ENCODE results near the gene FAM229A. TPM values are rescaled to one million over a fixed set of nuclear protein-coding genes. Genes with fewer than 3 reads are reported as not detected.
"Not testable (repeated sequence)": the region's sequence is repeated elsewhere in the genome, so short reads cannot be mapped to it uniquely, and the experiment has no call there.

Gene FAM229A
- total RNA-seq, 2 experiments from 2014 or later = 3.6 to 4.2 TPM

DNA sequence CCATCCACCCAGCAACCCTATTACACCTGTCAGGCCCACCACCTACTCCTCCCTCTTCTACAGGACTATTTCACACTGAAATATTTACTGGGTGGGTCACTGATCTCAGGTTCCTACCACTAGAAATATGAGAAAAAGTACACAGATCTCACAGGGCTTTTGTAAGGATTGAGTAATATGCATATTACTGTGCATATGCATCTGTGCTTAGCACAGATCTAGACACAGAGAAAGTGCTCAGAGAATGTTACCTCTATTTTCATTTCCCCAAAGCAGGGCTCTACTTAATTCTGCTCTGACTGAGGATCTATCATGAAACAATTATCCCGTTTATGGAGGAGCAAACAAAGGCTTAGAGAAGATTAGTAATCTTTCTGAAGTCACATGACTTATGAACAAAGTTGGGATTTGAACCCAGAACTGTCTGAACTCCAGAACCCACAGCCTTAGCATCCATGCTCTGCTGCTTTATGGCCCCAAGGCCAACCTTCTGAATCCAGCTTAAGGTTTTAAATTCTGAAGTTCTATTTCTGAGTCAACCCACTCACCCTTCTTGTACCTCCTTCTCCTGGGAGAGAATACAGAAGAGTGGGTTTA is 11.8 kb upstream of the FAM229A start:
- H3K4me1 Mint-ChIP-seq (ENCODE audit: low read depth) = peaks cover 14% of the 10 kb centered on the region
- H3K27ac Mint-ChIP-seq = no peak overlapping the region
- H3K27me3 Mint-ChIP-seq = no peaks in the 10 kb centered on the region
- H3K9me3 Mint-ChIP-seq = no peaks in the 10 kb centered on the region
- no peak for DNase-seq
- POLR2A ChIA-PET = no interaction called here
- no peak overlapping the region for H3K4me3 Mint-ChIP-seq
- H3K36me3 Mint-ChIP-seq = peaks cover 19% of the 10 kb centered on the region
- CTCF ChIA-PET = interaction anchor here (3.1 kb wide), 1 partner anchor 158 kb away, joined by 19 read pairs; no protein-coding TSS in a partner anchor
- intact Hi-C loops (cut with micrococcal nuclease) = loop anchor here (2.0 kb wide), 1 partner anchor 39 kb away; no protein-coding TSS in a partner anchor

DNA sequence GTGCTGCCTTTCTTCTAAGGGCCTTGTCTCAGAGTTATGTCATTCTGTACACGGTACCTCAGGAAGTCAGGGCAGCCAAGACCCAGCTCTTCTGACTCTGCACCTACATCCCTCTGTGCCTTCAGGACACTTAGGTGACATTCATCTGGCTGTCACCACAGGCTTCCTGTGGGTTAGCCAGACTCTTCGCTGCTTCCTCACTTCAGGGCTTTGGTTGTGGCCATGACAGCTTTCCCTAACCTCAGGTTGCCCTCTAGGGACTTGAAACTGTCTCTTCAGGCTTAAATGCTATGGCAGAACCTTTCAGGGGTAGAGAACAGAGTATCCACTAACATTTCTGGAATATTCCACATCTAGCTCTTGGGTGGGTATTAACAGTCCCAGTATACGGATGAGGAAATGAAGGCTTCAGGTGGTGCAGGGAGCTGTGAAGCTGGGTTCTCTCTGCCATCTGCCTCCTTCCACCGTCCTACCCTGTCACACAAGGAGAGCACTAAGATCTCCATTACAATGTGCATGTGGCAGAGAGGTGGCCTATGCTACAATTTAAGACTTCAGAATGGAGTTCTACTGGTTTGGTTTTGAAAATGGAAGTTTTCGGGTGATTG is 10.0 kb upstream of the FAM229A start:
- ChIA-PET POLR2A (no interaction called here), CTCF (interaction anchor here (1.0 to 3.1 kb wide), 5 partner anchors 15 to 168 kb away, joined by 3 to 19 read pairs (median 4); partner anchors contain the start of gene MARCKSL1)
- DNase-seq = peak; percentile 63
- intact Hi-C loops (cut with micrococcal nuclease) = loop anchor here (2.0 kb wide), 1 partner anchor 37 kb away; no protein-coding TSS in a partner anchor
- peaks cover 15% of the 10 kb centered on the region for H3K36me3 Mint-ChIP-seq
- no peak overlapping the region for H3K27ac Mint-ChIP-seq
- H3K9me3 Mint-ChIP-seq = no peaks in the 10 kb centered on the region
- peaks cover 14% of the 10 kb centered on the region for H3K4me1 Mint-ChIP-seq (ENCODE audit: low read depth)
- H3K4me3 Mint-ChIP-seq = no peak overlapping the region
- H3K27me3 Mint-ChIP-seq = no peaks in the 10 kb centered on the region

DNA sequence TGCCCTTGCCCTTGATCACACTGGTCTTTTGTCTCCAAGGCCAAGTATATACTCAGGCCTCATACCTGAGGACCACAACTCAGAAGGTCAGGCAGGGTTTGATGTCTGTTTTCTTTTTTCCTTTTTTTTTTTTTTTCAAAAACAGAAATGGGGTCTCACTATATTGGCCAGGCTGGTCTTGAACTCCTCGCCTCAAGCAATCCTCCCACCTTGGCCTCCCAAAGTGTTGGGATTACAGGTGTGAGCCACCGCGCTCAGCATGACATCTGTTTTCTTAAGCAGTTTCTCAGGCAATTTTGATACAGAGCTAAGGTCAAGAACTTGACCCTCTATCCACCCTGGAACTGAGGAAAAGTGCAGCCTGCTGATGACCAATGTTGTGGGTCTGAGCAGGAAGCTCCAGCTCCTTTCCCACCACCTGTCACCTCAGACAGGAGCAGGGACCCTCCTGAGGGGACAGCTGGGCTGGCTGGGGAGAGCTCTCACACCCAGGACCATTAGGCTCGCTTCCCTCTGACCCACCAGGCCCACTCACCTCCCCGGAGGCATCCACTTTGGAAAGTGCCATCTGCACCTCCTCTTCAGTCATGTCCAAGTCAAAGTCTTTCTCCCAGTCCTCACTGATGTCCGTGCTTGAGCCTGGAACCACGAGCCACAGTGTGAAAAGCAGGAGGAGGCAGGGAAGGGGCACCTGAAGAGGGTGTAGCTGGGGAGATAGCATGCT is 5.8 kb upstream of the FAM229A start:
- Mint-ChIP-seq H3K4me3 (no peak overlapping the region), H3K27ac (no peak overlapping the region), H3K4me1 (ENCODE audit: low read depth) (peaks cover 15% of the 10 kb centered on the region), H3K9me3 (no peaks in the 10 kb centered on the region), H3K27me3 (no peaks in the 10 kb centered on the region), H3K36me3 (peaks cover 16% of the 10 kb centered on the region)
- ChIA-PET POLR2A (no interaction called here), CTCF (interaction anchor here (0.6 to 0.7 kb wide), 2 partner anchors 36 to 152 kb away, joined by 3 to 4 read pairs; no protein-coding TSS in a partner anchor)
- no peak for DNase-seq
- intact Hi-C loops (cut with micrococcal nuclease) = no loop called here

DNA sequence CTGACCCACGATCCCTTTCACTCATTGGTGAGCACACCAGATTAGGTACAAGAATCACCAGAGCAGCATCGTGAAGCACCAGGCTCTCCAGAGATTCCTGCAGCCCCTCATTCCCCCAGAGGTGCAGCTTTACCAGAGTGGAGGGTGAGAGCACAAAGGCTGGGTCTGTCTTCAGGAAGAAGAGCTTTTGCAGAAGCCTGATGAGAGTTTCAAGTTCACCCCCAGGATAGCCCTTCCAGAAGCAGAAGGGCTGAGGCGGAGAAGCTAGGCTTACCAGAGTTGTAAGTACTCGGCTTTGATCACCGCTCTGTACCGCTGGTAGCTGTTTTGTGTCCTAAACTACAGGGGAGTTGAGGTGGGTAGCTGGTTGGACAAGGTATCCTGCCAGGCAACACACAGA is 3.2 kb upstream of the FAM229A start:
- ChIA-PET POLR2A (interaction anchor here (0.7 to 0.8 kb wide), 2 partner anchors 29 to 30 kb away, joined by 3 read pairs; partner anchors contain the start of gene MARCKSL1), CTCF (no interaction called here)
- Mint-ChIP-seq H3K27me3 (peaks cover 3% of the 10 kb centered on the region), H3K27ac (peak overlapping the region; percentile 35), H3K36me3 (peaks cover 19% of the 10 kb centered on the region), H3K4me1 (ENCODE audit: low read depth) (peaks cover 14% of the 10 kb centered on the region), H3K9me3 (no peaks in the 10 kb centered on the region), H3K4me3 (no peak overlapping the region)
- intact Hi-C loops (cut with micrococcal nuclease) = no loop called here
- DNase-seq = no peak

DNA sequence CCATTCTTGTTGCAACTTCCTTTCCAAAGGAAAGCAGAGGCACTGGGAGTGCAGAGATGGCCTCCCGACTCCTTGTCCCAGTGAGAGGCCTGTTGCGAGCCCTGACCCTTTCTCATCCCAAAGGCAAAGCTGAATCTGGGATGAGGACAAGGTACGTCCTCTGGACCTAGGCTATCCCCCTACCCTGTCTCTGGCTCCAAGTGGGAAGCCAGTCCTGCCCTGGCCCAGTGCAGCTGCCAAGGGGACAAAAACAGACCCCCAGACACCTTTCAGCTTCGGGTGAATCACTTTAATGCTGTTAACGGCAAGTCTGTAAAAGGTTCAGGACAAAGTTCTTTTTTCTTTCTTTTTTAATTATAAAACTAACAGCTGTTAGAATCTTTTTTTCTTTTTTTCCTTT is 2.6 kb upstream of the FAM229A start:
- no peak overlapping the region for H3K4me3 Mint-ChIP-seq
- H3K36me3 Mint-ChIP-seq = peaks cover 19% of the 10 kb centered on the region
- peaks cover 18% of the 10 kb centered on the region for H3K4me1 Mint-ChIP-seq (ENCODE audit: low read depth)
- intact Hi-C loops (cut with micrococcal nuclease) = no loop called here
- H3K27me3 Mint-ChIP-seq = peaks cover 3% of the 10 kb centered on the region
- no peak for DNase-seq
- ChIA-PET POLR2A (no interaction called here), CTCF (interaction anchor here (0.7 kb wide), 1 partner anchor 11 kb away, joined by 3 read pairs; no protein-coding TSS in a partner anchor)
- H3K9me3 Mint-ChIP-seq = no peaks in the 10 kb centered on the region
- no peak overlapping the region for H3K27ac Mint-ChIP-seq

DNA sequence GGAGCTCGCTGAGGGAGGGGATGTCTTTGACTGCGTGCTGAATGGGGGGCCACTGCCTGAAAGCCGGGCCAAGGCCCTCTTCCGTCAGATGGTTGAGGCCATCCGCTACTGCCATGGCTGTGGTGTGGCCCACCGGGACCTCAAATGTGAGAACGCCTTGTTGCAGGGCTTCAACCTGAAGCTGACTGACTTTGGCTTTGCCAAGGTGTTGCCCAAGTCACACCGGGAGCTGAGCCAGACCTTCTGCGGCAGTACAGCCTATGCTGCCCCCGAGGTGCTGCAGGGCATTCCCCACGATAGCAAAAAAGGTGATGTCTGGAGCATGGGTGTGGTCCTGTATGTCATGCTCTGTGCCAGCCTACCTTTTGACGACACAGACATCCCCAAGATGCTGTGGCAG is 1.4 kb upstream of the FAM229A start:
- Mint-ChIP-seq H3K27me3 (peaks cover 3% of the 10 kb centered on the region), H3K4me1 (ENCODE audit: low read depth) (peaks cover 22% of the 10 kb centered on the region), H3K9me3 (no peaks in the 10 kb centered on the region), H3K27ac (no peak overlapping the region), H3K36me3 (peaks cover 17% of the 10 kb centered on the region), H3K4me3 (no peak overlapping the region)
- intact Hi-C loops (cut with micrococcal nuclease) = no loop called here
- POLR2A ChIA-PET = no interaction called here
- DNase-seq = no peak
- CTCF ChIA-PET = interaction anchor here (0.5 to 1.4 kb wide), 3 partner anchors 148 to 219 kb away, joined by 3 read pairs; partner anchors contain the start of gene CCDC28B

DNA sequence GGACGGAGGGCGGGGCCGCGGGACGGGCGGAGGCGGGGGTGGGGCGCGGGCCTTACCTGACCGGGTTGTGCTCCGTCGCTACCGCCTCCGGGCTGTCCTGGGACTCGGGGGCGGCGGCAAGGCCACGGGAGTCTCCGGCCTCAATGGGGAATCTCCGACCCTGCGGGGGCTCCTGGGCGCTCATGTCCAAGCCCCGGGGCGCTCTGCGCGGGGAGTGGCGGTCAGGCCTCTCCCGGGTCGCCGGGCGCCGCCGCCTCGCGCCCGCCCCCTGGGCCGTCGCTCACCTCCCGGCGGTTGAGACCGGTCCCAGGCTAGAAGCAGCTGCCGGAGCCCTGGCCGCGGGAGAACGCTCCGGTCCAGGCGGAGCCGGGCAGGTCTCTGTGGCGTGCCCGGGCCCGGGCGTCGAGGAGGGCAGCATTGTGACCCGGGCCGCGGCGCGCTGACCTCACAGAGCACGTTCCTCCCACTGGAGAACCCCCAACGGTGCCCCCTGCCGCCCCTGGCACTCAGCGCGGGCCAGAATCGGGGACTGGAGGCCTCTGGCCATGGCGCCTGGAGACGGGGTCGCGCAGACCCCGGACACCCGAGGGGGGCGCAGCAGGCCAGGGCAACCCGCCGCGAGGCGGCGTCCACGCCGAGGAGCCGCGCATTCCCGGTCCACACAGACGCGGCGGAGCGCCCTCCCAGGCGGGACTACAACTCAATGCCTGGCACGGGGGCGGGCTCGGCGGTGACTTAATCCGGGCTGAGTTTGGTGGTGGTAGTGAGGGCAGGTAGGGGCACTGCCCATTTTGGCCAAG is 411 bp downstream of the FAM229A start:
- H3K4me1 Mint-ChIP-seq (ENCODE audit: low read depth) = peaks cover 22% of the 10 kb centered on the region
- peak; percentile 47 for DNase-seq
- CTCF ChIA-PET = no interaction called here
- intact Hi-C loops (cut with micrococcal nuclease) = no loop called here
- H3K27me3 Mint-ChIP-seq = peaks cover 3% of the 10 kb centered on the region
- peaks cover 13% of the 10 kb centered on the region for H3K36me3 Mint-ChIP-seq
- H3K4me3 Mint-ChIP-seq = no peak overlapping the region
- H3K9me3 Mint-ChIP-seq = no peaks in the 10 kb centered on the region
- POLR2A ChIA-PET = interaction anchor here (1.0 kb wide), 2 partner anchors 26 to 42 kb away, joined by 3 read pairs; no protein-coding TSS in a partner anchor
- H3K27ac Mint-ChIP-seq = no peak overlapping the region

DNA sequence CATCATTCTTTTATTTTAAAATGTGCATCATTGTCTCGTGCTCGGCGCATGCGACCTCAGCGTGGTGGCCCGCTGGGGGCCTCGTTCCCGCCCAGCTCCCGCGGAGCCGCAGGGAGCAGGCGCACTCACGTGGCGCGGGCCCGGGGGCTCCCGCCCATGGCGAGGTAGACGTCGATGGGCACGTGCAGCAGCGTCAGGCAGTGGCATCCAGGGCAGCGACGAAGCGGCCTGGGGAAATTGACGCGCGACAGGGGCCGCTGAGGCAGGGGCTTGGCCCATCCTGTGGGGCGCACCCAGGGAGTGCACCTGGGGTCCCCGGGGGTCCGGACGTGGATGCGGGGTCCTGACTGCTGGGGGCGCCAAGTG is 994 bp downstream of the FAM229A start:
- ChIA-PET POLR2A (no interaction called here), CTCF (no interaction called here)
- Mint-ChIP-seq H3K27me3 (peaks cover 3% of the 10 kb centered on the region), H3K27ac (no peak overlapping the region), H3K4me3 (no peak overlapping the region), H3K9me3 (no peaks in the 10 kb centered on the region), H3K36me3 (peaks cover 13% of the 10 kb centered on the region), H3K4me1 (ENCODE audit: low read depth) (peaks cover 22% of the 10 kb centered on the region)
- no peak for DNase-seq
- intact Hi-C loops (cut with micrococcal nuclease) = no loop called here

DNA sequence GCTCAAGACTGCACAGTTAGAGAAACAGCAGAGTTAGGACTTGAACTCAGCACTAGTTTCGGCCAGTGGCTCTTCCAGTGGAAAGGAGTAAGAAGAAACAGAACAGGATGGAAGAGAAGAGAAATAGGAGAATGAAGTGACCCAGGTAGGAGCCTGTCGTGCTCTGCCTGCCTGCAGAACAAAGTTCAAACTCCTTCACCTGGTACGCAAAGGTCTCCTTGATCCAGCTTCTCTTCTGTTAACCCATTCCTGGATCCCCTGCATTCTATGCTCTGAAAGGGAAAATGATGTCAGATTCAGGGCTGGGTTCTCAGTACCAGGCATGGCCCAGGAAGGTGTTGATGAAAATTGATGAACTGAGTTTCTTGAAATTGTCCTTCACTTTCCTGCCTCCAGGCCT is 3.9 kb downstream of the FAM229A start:
- ChIA-PET CTCF (no interaction called here), POLR2A (no interaction called here)
- DNase-seq = no peak
- Mint-ChIP-seq H3K27ac (no peak overlapping the region), H3K4me1 (ENCODE audit: low read depth) (peaks cover 20% of the 10 kb centered on the region), H3K9me3 (no peaks in the 10 kb centered on the region), H3K27me3 (peaks cover 3% of the 10 kb centered on the region), H3K4me3 (no peak overlapping the region), H3K36me3 (peaks cover 8% of the 10 kb centered on the region)
- intact Hi-C loops (cut with micrococcal nuclease) = no loop called here

DNA sequence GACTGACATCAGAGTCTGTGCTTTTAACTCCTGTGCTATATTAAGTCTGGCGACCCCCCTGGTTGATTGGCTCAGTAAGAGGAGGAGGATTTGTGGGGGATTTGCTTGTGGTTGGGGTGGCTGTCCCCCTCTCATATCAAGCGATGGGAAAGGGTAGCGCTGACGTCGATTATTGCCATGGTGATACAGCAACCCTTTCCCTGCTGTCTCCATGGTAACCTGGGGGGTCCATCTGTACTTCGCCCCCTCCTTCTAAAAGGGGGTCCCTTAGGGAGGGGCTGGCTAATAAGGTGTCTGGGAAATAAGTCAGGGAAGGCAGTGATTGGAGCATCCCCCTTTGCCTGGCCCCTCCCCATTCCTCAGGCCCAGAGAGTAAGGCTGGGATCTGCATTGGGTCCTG is 4.7 kb downstream of the FAM229A start:
- Mint-ChIP-seq H3K4me1 (ENCODE audit: low read depth) (peaks cover 20% of the 10 kb centered on the region), H3K27ac (no peak overlapping the region)
- CTCF ChIA-PET = no interaction called here

DNA sequence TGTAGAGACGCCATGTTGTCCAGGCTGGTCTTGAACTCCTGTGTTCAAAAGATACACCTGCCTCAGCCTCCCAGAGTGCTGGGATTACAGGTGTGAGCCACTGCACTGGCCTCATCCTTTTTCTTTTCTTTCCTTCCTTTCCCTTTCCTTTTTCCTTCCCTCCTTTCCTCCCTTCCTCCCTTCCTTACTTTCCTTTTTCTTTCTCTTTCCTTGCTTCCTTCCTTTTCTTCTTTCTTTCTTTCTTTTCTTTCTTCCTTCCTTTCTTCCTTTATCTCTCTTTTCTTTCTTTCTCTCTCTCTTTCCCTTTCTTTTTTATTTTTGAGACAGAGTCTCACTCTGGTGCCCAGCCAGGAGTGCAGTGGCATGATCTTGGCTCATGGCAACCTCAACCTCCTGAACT is 5.8 kb downstream of the FAM229A start:
- Mint-ChIP-seq H3K27me3 (peaks cover 3% of the 10 kb centered on the region), H3K27ac (no peak overlapping the region), H3K36me3 (peaks cover 3% of the 10 kb centered on the region), H3K4me3 (no peak overlapping the region), H3K4me1 (ENCODE audit: low read depth) (peaks cover 19% of the 10 kb centered on the region), H3K9me3 (no peaks in the 10 kb centered on the region)
- intact Hi-C loops (cut with micrococcal nuclease) = no loop called here
- ChIA-PET CTCF (no interaction called here), POLR2A (no interaction called here)
- DNase-seq = no peak

More for the DNA sequence above, 4.7 kb downstream of the FAM229A start:
- Mint-ChIP-seq H3K4me3 (no peak overlapping the region), H3K9me3 (no peaks in the 10 kb centered on the region), H3K27me3 (peaks cover 3% of the 10 kb centered on the region), H3K36me3 (peaks cover 3% of the 10 kb centered on the region)
- POLR2A ChIA-PET = no interaction called here
- intact Hi-C loops (cut with micrococcal nuclease) = no loop called here
- DNase-seq = no peak

DNA sequence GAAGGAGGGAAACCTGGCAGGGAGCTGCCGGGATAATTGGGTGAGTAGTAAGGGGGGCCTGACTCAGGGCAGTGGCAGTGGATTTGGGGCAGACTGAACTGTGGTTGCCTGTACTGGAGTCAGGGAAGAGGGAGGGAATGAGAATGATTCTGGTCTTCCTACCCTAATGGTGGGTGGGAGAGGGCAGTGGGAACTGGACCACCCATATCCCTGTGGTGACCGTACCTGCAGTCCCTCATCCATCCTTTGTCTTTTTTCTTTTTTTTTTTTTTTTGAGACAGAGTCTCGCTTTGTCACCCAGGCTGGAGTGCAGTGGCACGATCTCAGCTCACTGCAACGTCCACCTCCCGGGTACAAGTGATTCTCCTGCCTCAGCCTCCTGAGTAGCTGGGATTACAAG is 6.5 kb downstream of the FAM229A start:
- peaks cover 20% of the 10 kb centered on the region for H3K4me1 Mint-ChIP-seq (ENCODE audit: low read depth)
- POLR2A ChIA-PET = not testable (repeated sequence)

More for the DNA sequence above, 6.5 kb downstream of the FAM229A start:
- H3K36me3 Mint-ChIP-seq; H3K4me3 Mint-ChIP-seq; H3K27ac Mint-ChIP-seq; intact Hi-C loops (cut with micrococcal nuclease); H3K27me3 Mint-ChIP-seq; DNase-seq; H3K9me3 Mint-ChIP-seq: not testable (repeated sequence)
- CTCF ChIA-PET = interaction anchor here (0.9 kb wide), 1 partner anchor 13 kb away, joined by 3 read pairs; no protein-coding TSS in a partner anchor
